H54 (cell line): ENCODE measurements around the gene ZBTB7C.

Experiments used
- DNase-seq: peaks from one replicate; pipeline ENCODE4 v3.0.0; 2011; ENCODE audit warnings: low spot score, mixed read lengths; ENCODE audit not compliant: insufficient read length
- FAIRE-seq: peaks from 3 replicates; lab custom pipeline; 2011; peaks lifted over from hg19 to GRCh38; lab: Jason Lieb, UNC
- POLR2A ChIP-seq: IDR thresholded peaks from 2 replicates; pipeline ENCODE4 v1.6.1; 2011; ENCODE audit warnings: low read depth, mild to moderate bottlenecking, low read length

The ZBTB7C gene

DNA sequence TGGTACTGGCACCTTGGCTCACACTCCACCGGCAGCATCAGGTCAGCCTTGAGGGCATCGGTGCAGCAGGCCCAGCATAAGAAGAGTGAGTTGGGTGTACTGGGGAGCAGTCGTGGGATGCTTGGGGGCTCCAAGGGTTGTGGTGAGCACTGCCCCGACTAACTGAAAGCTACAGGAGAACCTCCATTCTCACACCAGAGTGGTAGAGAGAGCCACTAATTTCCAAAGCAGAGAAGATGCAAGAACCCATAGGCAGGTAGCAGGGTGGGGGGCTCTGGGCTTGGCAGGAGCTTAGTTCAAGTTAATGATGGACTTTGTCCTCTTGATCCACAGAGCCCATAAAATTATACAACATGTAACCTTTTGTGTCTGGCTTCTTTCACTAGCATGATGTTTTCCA, 330.7 kb downstream of the ZBTB7C start:
- no peak for DNase-seq
- FAIRE-seq, result no peak
- TF ChIP-seq POLR2A, result no peak

DNA sequence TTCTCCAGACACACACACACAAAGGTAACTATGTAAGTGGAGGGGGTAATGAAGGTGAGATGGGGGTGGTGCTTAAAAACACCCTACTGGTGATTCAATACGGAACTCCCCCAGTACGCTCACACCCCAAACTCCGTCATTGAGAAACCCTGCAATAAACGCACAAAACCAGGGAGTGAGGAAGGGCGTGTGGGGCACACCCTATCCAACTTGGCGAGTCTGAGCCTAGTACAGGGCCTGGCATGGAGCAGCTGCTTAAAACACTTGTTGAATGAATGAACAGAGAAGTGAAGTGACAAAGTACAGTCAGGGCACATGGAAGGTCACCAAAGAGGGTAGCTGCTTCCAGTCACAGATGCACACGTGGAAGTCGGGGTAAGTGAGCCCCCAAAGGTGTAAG, 331.9 kb downstream of the ZBTB7C start:
- DNase-seq (no peak), FAIRE-seq (no peak)
- TF ChIP-seq POLR2A, result no peak

DNA sequence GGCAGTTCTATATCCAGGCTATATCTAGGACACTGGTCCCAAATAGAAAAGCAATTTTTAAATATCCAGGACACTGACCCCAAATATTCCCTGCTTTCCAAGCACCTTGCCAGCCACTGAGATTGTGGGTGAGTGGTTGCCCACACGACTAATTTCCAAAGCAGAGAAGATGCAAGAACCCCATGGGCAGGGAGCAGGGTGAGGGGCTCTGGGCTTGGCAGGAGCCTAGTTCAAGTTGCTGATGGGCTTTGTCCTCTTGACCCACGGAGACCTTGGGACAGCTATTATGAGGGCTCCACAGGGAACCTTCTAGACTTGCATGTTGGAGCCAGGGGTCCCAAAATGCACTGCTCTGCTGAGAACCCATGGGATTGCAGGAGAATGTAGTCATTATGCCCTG, 332.7 kb downstream of the ZBTB7C start:
- TF ChIP-seq POLR2A, result no peak
- DNase-seq (no peak), FAIRE-seq (no peak)

- no peak for DNase-seq
- no peak for FAIRE-seq
- no peak for TF ChIP-seq POLR2A
These were observed 333.5 kb downstream of the ZBTB7C start for GRCh38 chr18:48075707-48076093.

- no peak for TF ChIP-seq POLR2A
- DNase-seq, result no peak
- FAIRE-seq, result no peak
These were observed 334.1 kb downstream of the ZBTB7C start for GRCh38 chr18:48074929-48075706.

DNA sequence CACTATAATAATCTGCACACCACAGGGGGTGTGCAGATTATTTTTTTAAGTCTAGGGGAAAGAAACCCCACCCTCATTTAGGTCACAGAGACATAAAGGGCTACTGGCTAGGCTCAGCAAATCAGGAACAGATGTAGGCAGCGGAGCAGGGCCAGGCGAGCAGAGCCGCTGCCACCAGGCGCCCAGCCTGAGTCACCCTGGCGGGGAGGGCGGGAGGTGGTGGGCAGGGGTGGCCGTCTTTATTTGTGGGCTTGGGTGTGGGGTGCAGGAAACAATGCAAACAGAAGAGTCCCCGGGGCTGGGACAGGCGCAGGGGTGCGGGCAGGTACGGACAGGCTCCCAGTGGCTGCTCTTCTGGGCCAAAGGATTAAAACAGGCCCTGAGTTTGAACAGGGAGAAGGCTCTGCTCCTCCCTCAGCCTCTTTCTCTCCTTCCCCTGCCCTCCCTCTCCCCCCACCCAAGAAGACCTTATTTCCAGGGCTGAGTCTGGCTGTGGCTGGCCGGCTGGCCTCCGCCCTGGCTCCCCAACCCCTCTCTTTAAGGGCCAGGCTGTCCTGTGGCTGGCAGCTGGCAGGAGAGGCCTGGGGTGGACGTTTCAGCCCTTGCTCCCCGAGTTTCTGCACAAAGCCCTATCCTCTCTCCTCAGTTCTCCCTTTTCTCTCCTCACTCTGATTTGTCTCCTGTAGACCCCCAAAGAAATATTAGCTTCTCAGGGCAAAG, 335.8 kb downstream of the ZBTB7C start:
- TF ChIP-seq POLR2A, result no peak
- FAIRE-seq, result no peak
- no peak for DNase-seq

GRCh38 chr18:48072428-48073204, 336.6 kb downstream of the ZBTB7C start:
- FAIRE-seq (no peak), DNase-seq (no peak)
- TF ChIP-seq POLR2A, result no peak

DNA sequence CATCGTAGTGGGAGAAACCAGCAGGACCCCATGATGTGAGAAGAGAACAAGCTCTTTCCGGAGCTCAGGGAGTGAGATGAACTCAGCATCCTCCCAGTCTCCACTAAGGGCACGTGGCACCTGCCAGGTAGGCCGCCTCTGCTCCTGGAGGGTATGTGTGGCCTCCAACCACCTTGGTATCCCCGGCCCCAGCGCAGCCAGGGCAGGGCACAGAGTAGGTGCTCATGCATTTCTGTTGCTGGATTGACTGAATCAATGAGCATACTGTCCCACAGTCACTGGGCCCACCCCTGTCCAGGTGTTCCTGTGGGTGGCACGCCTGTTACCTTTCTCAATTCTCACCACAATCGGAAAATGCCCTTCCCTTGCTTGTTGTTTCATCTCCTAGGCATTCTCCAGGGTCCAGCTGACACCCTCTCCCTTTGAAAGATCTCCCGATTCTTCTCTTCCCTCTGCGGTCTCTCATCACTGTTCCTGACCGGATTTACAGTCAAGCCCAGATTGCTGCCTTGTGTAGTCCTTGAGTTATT, 340.2 kb downstream of the ZBTB7C start:
- no peak for FAIRE-seq
- DNase-seq, result no peak
- no peak for TF ChIP-seq POLR2A

DNA sequence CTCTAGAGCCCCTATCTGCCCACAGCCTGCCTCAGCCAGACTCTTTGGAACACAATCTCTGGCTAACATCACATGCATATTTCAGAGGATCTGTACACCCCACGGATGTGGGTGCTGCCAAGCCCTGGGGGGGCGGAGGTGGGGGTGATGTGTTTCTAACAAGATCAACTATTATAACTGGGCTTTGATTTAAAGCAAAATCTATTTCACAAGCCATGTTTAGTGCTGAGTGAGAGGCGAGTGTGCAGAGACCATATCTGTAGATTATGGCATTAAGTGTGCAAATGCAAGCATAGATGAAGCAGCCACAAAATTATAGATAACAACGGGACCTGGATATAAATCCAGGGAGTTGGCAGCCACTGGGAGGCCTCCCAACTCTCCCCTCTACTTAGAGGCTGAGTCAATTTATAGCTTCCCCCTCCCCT, 342.9 kb downstream of the ZBTB7C start:
- TF ChIP-seq POLR2A, result no peak
- FAIRE-seq (no peak), DNase-seq (no peak)

DNA sequence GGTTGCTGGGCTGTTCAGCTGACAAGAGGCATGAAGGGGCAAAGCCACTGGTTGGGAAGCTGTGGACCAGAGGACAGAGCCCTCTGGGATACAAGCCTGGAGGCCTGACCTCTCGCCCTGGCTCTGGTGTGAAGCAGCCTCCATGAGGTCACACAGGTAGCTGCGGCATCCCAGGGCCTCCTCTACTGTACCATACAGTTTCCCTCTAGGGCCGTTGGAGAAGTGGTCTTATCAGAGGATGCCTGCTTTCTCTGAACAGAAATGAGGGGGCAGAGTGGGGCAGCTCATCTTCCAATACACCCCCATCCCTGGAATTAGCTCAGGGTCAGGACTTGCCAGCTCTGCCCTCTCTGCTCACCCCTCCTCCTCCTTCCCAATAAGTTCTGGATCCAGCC, 343.6 kb downstream of the ZBTB7C start:
- FAIRE-seq (no peak), DNase-seq (no peak)
- TF ChIP-seq POLR2A, result no peak

DNA sequence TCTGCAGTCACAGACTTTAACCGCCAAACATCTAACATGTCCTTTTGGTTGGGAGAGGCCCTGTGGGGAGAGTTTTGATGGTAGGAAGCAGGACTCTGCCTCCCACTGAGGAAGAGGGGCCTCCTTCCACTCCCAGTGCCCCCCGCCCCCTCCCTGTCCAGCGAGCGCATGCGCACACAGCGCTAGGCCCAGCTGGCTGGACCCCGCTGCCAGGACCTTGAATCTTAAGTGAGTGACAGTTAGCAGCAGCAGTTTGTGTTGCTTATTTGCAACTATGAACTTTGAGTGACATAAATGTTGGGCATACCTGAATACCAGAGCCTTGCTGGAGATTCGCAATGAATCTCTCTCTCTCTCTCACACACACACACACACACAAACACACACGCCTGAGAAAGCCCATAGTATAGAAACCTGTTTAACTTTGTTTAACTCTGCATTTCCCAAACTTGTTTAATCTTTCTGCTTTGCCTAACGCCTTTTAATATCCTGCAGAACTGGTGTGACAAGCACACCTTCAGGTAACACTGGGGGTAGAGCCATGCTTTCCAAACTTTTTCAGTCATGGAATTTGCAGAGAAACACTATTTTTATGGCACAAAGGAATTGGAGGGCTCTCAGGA, 344.1 kb downstream of the ZBTB7C start:
- FAIRE-seq (no peak), DNase-seq (no peak)
- TF ChIP-seq POLR2A, result no peak

DNA sequence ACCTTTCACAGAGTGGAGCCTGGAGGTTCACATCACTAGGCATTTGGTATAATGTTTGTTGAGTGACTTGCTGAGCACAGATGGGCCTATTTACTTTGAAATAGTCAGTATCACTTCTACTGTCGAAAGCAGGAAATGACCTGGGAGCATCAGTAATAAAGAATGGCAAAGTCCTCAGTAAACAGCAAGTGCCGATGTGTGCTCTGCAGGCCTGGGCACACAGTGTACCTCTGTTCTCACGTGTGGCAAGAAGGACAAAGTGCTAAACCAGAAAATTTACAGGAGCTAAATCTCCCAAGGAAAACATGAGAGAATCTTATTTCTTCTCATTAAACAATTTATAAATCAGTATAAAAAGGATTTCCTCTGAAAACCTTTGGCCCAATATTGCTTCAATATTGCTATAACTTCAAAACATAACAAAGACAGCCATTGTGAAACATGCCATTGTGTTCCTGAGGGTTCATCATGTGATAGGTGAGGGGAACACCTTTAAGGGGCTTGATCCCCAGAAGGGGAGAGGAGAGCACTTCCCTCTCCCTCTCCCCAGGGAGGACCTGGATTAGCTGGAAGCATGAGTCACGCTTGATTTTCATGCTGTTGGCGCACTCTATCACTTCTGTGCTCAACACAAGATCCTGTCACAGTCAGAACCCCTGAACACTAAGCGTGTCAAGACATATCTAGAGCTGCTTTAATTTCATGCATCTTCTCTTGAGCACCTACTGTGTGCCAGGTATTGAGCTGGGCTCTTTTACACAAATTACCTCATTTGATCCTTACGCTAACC, 347.2 kb downstream of the ZBTB7C start:
- DNase-seq (no peak), FAIRE-seq (no peak)
- TF ChIP-seq POLR2A, result no peak

DNA sequence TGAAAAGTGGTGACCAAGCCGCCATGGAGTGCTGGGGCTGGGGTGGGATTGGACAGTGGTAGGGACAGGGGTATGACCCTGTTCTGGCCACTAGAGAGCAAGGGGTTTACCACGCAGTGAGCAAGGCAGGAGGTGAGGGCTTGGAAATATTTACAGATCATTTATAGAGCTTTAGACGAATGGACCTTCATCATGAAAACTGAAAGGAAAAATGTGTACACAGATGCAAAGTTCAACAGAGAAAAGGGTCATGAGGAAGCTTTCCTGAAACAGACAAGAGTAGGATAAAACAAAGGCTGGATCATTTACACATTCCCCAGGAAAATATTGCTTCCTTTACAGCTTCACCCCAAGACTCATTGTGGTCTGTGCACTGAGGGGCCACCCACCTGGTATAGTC, 348.2 kb downstream of the ZBTB7C start:
- no peak for TF ChIP-seq POLR2A
- DNase-seq (no peak), FAIRE-seq (no peak)
